Peyer's patch (tissue), 4 donors: ENCODE results near the gene IFT25. TPM values are rescaled to one million over a fixed set of nuclear protein-coding genes. Genes with fewer than 3 reads are reported as not detected.

ENCODE experiments used
- DNase-seq, 3 donors: peaks; one replicate each; pipeline ENCODE4 v3.0.0-alpha.2; 2017 to 2019
- H3K27ac ChIP-seq, 4 donors: fragments of 200-600 bp; sonication (generic); one replicate each; pipeline ENCODE4 v1.5.1; 2016 to 2019
- H3K27me3 ChIP-seq, 2 donors: fragments of 200-600 bp; sonication (generic); one replicate each; pipeline ENCODE4 v1.5.1; 2019
- H3K36me3 ChIP-seq, 3 donors: fragments of 200-600 bp; sonication (generic); one replicate each; pipeline ENCODE4 v1.5.1; 2016 to 2019
- H3K4me1 ChIP-seq, 4 donors: fragments of 200-600 bp; sonication (generic); one replicate each; pipeline ENCODE4 v1.5.1; 2016 to 2019
- H3K4me3 ChIP-seq, 4 donors: fragments of 200-600 bp; sonication (generic); 1 replicate in 3 of 4; 2 replicates in 1 of 4; pipeline ENCODE4 v1.5.1; 2016 to 2019; ENCODE audit warnings: mild to moderate bottlenecking in 1 of 4
- H3K9me3 ChIP-seq, 4 donors: fragments of 200-600 bp; sonication (generic); one replicate each; pipeline ENCODE4 v1.5.1; 2016 to 2019; ENCODE audit warnings: mild to moderate bottlenecking in 1 of 4
- POLR2A ChIP-seq, 2 donors: fragments of 450-650 bp; IDR thresholded peaks; one replicate each; pipeline ENCODE4 v1.5.1; 2017; ENCODE audit warnings: antibody characterized with exemption in 2 of 2, mild to moderate bottlenecking in 2 of 2, moderate library complexity in 2 of 2
- total RNA-seq, 4 donors: library from RNA; depleted of rRNA; stranded (reverse); fragments of >200 nt; gene quantifications; one replicate each; pipeline ENCODE4 v1.1.0, GENCODE V29; 2016
- TF ChIP-seq, protein P1 (sequence below), 6 experiments: fragments of 450-650 bp in 4 of 6; fragments of 200-600 bp in 2 of 6; sonication (generic) in 1 of 6; IDR thresholded peaks; one replicate each; pipeline ENCODE4 v1.5.1; 2017 to 2019; ENCODE audit warnings: antibody characterized with exemption in 6 of 6, mild to moderate bottlenecking in 3 of 6, moderate library complexity in 1 of 6

IFT25 gene
- total RNA-seq, 4 donors from 2014 or later = 13.8 to 42.9 (median 27.1) TPM

DNA sequence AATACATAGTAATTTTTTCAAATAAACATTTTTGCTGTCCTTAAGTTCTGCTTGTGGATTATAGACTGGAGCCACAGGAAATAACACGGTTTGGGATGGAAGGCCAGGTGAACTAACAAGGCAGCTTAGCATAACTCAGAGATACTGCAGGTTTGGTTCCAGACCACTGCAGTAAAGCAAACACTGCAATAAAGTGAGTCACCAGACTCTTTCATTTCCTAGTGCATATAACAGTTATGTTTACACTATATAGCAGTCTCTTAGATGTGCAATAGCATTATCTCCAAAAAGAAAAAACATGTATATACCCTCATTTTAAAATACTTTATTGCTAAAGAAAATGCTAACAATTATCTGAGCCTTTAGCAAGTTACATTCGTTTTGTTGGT, 22.6 kb upstream of the IFT25 start:
- DNase-seq = no peak
- H3K9me3 ChIP-seq = no peaks in the 10 kb centered on the region
- no peaks in the 10 kb centered on the region for H3K4me1 ChIP-seq
- TF ChIP-seq POLR2A (IDR thresholded peaks at IDR 0.05) = no peak
- TF ChIP-seq, protein P1, sequence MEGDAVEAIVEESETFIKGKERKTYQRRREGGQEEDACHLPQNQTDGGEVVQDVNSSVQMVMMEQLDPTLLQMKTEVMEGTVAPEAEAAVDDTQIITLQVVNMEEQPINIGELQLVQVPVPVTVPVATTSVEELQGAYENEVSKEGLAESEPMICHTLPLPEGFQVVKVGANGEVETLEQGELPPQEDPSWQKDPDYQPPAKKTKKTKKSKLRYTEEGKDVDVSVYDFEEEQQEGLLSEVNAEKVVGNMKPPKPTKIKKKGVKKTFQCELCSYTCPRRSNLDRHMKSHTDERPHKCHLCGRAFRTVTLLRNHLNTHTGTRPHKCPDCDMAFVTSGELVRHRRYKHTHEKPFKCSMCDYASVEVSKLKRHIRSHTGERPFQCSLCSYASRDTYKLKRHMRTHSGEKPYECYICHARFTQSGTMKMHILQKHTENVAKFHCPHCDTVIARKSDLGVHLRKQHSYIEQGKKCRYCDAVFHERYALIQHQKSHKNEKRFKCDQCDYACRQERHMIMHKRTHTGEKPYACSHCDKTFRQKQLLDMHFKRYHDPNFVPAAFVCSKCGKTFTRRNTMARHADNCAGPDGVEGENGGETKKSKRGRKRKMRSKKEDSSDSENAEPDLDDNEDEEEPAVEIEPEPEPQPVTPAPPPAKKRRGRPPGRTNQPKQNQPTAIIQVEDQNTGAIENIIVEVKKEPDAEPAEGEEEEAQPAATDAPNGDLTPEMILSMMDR (IDR thresholded peaks at IDR 0.05) = no peak
- no peak overlapping the region for H3K4me3 ChIP-seq
- no peak overlapping the region for H3K27ac ChIP-seq
- H3K36me3 ChIP-seq = peaks cover 0 to 52% (median 0%) of the 10 kb centered on the region in 3 donors
- no peaks in the 10 kb centered on the region for H3K27me3 ChIP-seq

DNA sequence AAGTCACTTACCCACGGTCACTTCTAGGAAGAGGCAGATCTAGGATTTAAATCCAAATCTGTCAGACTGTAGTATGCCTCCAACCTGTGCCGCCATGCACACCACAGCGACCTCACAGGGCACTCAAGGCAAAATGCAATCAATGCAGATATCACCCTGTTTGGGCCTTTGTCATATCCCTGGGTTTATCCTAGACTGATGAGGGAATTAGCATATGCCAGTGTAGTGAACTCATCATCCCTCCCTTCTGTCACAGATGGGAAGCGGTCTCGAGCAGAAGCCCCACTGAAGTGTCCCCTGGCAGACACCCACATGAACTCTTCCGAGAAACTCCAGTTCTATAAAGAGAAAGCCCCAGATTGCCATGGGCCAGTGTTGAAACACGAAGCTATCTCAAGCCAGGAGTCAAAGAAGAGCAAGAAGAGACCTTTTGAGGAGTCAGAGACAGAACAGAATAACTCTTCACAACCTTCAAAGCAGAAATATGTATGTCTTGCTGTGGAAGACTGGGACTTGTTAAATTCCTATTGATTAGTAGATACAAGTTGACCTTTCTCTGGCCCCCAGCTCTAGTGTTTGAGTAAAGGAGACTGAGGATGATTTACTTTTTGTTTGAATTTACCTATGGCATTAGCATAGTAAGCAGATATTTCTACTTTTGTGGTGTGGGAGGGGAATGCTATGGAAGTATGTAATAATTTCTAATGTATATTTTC, 22.1 kb upstream of the IFT25 start:
- no peak for DNase-seq
- no peaks in the 10 kb centered on the region for H3K4me1 ChIP-seq
- TF ChIP-seq POLR2A (IDR thresholded peaks at IDR 0.05) = no peak
- TF ChIP-seq, protein P1 (IDR thresholded peaks at IDR 0.05) = no peak
- no peak overlapping the region for H3K27ac ChIP-seq
- no peak overlapping the region for H3K4me3 ChIP-seq
- no peaks in the 10 kb centered on the region for H3K9me3 ChIP-seq
- peaks cover 0 to 57% (median 0%) of the 10 kb centered on the region in 3 donors for H3K36me3 ChIP-seq
- no peaks in the 10 kb centered on the region for H3K27me3 ChIP-seq

DNA sequence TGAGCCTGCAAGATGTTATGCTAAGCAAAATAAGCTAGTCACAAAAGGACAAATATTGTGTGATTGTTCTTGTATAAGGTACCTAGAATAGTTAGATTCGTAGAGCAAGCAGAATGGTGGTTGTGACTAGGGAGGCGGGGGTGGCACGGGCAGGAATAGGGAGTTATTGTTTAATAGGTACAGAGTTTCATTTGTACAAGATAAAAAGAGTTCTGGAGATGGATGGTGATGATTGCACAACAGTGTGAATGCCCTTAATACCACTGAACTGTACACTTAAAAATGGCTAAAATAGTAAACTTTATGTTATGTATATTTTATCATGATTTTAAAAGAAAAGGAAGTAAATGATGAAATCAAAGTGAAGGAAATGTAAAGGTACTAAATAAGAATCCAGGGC, 21.3 kb upstream of the IFT25 start:
- DNase-seq = no peak
- H3K4me3 ChIP-seq = no peak overlapping the region
- H3K27ac ChIP-seq = no peak overlapping the region
- H3K36me3 ChIP-seq = peaks cover 0 to 65% (median 0%) of the 10 kb centered on the region in 3 donors
- no peaks in the 10 kb centered on the region for H3K9me3 ChIP-seq
- H3K27me3 ChIP-seq = no peaks in the 10 kb centered on the region
- no peak for TF ChIP-seq POLR2A (IDR thresholded peaks at IDR 0.05)
- TF ChIP-seq, protein P1 (IDR thresholded peaks at IDR 0.05) = no peak
- H3K4me1 ChIP-seq = no peaks in the 10 kb centered on the region

DNA sequence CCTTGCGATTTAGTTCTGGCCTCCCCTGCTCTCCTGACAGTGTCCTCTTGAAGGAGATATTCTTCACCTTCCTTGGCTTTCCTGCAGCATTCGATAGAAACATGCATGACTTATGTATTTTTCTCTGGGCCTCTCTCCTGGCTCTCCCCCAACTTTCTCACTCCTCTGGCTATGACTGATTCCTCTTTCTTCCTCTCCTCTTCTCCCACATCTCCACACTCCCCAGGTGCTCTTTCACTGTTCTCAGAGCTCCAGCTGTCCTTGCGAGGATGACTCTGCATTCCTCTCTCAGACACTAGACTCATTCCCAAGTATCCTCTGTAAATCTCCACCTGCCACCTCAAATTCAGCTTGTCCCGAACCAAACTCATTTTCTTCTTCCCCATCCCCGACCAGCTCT, 18.6 kb upstream of the IFT25 start:
- TF ChIP-seq POLR2A (IDR thresholded peaks at IDR 0.05) = no peak
- TF ChIP-seq, protein P1 (IDR thresholded peaks at IDR 0.05) = no peak
- DNase-seq = no peak
- Histone ChIP-seq H3K4me3 (no peak overlapping the region), H3K4me1 (no peaks in the 10 kb centered on the region), H3K9me3 (no peaks in the 10 kb centered on the region), H3K27me3 (no peaks in the 10 kb centered on the region), H3K27ac (no peak overlapping the region), H3K36me3 (peaks cover 0 to 70% (median 0%) of the 10 kb centered on the region in 3 donors)

DNA sequence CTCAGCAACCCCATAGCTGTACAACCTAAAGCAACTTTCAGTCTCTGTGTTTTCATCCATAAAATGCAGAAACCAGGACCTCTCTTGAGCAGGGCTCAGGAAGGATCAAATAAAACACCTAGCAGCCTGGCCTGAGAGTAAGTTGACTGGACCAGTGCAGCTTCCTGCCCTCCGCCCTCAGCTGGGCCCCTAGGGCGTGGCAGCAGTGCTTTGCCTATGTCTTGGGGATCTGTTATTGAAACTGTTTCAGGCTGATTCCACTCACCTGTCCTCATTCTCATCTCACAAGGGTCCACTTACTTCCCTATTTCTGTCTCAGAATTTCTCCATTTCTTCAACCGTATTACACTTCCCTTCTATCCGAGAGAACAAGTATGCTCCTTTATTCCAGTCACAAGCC, 18.0 kb upstream of the IFT25 start:
- Histone ChIP-seq H3K27ac (no peak overlapping the region), H3K4me1 (no peaks in the 10 kb centered on the region), H3K9me3 (no peaks in the 10 kb centered on the region), H3K27me3 (no peaks in the 10 kb centered on the region), H3K36me3 (peaks cover 0 to 74% (median 0%) of the 10 kb centered on the region in 3 donors), H3K4me3 (no peak overlapping the region)
- TF ChIP-seq POLR2A (IDR thresholded peaks at IDR 0.05) = no peak
- TF ChIP-seq, protein P1 (IDR thresholded peaks at IDR 0.05) = no peak
- no peak for DNase-seq
